GM12891 (cell line): ENCODE data around the gene SMTNL2.

ENCODE experiments used
- POLR2A ChIP-seq: IDR thresholded peaks from 2 replicates; pipeline ENCODE4 v1.6.1; 2011; ENCODE audit warnings: low read depth, low read length, control low read depth
- POLR2AphosphoS5 ChIP-seq: IDR thresholded peaks from 2 replicates; pipeline ENCODE4 v1.6.1; 2011; ENCODE audit warnings: low read depth, low read length, control low read depth
- POU2F2 ChIP-seq: IDR thresholded peaks from 2 replicates; pipeline ENCODE4 v1.6.1; 2011; ENCODE audit warnings: low read depth, mild to moderate bottlenecking, control low read depth, low read length, moderate library complexity
- SPI1 ChIP-seq: IDR thresholded peaks from 2 replicates; pipeline ENCODE4 v1.6.1; 2011; ENCODE audit warnings: low read depth, low read length, control low read depth
- TAF1 ChIP-seq: IDR thresholded peaks from 2 replicates; pipeline ENCODE4 v1.6.1; 2011; ENCODE audit warnings: low read depth, low read length, control low read depth

DNA sequence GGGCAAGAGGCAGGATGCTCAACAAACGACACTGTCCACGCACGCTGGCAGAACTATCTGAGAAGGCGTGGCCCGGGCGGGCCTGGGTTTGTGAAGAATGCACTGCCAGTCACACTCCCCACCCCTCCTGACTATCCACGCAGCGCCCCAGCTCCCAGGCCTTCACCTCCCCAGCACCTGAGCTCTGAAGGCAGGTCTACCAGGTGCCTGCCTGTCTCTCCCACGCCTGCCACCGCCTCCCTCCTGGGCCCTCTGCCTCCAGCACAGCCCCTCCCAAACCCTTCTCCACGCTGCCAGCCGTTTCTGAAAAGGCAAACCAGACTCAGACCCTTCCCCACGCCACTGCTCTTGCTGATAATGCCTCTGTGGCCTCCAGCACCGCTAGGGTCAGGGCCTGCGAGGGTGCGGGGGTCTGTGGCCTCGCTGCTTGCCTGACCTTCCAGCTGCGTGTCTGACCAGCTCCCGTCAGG lies 40.7 kb upstream of the SMTNL2 start:
- TF ChIP-seq POLR2A (no peak), POLR2AphosphoS5 (no peak), POU2F2 (no peak), TAF1 (no peak), SPI1 (no peak)
